ENCODE data around the gene SAPCD1.
A peak's percentile ranks its signal among the peaks of the same experiment; 100 is the strongest.

Gene SAPCD1

GRCh38 chr6:31750411-31751022, 11.9 kb upstream of the SAPCD1 start:
- no peak for DNase-seq (ENCODE audit: low read depth in 2 of 2, low spot score in 1 of 2)

GRCh38 chr6:31752739-31753319, 9.6 kb upstream of the SAPCD1 start:
- no peak for DNase-seq (ENCODE audit: low read depth in 2 of 2, low spot score in 1 of 2)

GRCh38 chr6:31758281-31758680, 4.2 kb upstream of the SAPCD1 start:
- DNase-seq (ENCODE audit: low read depth in 2 of 2, low spot score in 1 of 2): no peak

- DNase-seq (ENCODE audit: low read depth in 2 of 2, low spot score in 1 of 2): no peak
These were observed 1.7 kb upstream of the SAPCD1 start for GRCh38 chr6:31760790-31761189.

GRCh38 chr6:31761343-31761742, 1.1 kb upstream of the SAPCD1 start:
- no peak for DNase-seq (ENCODE audit: low read depth in 2 of 2, low spot score in 1 of 2)

GRCh38 chr6:31762878-31763618, 592 bp downstream of the SAPCD1 start:
- DNase-seq (ENCODE audit: low read depth in 2 of 2, low spot score in 1 of 2): no peak

- no peak for DNase-seq (ENCODE audit: low read depth in 2 of 2, low spot score in 1 of 2)
These were observed 1.1 kb downstream of the SAPCD1 start for GRCh38 chr6:31763619-31763940.

- no peak for DNase-seq (ENCODE audit: low read depth in 2 of 2, low spot score in 1 of 2)
These were observed 1.7 kb downstream of the SAPCD1 start for GRCh38 chr6:31764198-31764597.

- DNase-seq (ENCODE audit: low read depth in 2 of 2, low spot score in 1 of 2): no peak
These were observed 3.1 kb downstream of the SAPCD1 start for GRCh38 chr6:31765559-31765909.

- DNase-seq (ENCODE audit: low read depth in 2 of 2, low spot score in 1 of 2): no peak
These were observed 3.7 kb downstream of the SAPCD1 start for GRCh38 chr6:31765910-31766794.

- DNase-seq (ENCODE audit: low read depth in 2 of 2, low spot score in 1 of 2): no peak
These were observed 4.7 kb downstream of the SAPCD1 start for GRCh38 chr6:31767096-31767645.

GRCh38 chr6:31768363-31769257, 6.2 kb downstream of the SAPCD1 start:
- no peak for DNase-seq (ENCODE audit: low read depth in 2 of 2, low spot score in 1 of 2)

- DNase-seq (ENCODE audit: low read depth in 2 of 2, low spot score in 1 of 2): peak; percentile 65 to 67
These were observed 7.4 kb downstream of the SAPCD1 start for GRCh38 chr6:31769684-31770371.

- DNase-seq (ENCODE audit: low read depth in 2 of 2, low spot score in 1 of 2): no peak
These were observed 8.4 kb downstream of the SAPCD1 start for GRCh38 chr6:31770860-31771259.

- peak in 1 of 2 donors; percentile 24 for DNase-seq (ENCODE audit: low read depth in 2 of 2, low spot score in 1 of 2)
These were observed 9.5 kb downstream of the SAPCD1 start for GRCh38 chr6:31771992-31772358.

- no peak for DNase-seq (ENCODE audit: low read depth in 2 of 2, low spot score in 1 of 2)
These were observed 12.7 kb downstream of the SAPCD1 start for GRCh38 chr6:31775184-31775583.

GRCh38 chr6:31775633-31776484, 13.4 kb downstream of the SAPCD1 start:
- DNase-seq (ENCODE audit: low read depth in 2 of 2, low spot score in 1 of 2): no peak

GRCh38 chr6:31776485-31776988, 14.1 kb downstream of the SAPCD1 start:
- DNase-seq (ENCODE audit: low read depth in 2 of 2, low spot score in 1 of 2): no peak
